OCI-LY7 (cell line): Measurements from ENCODE around the gene WNK2. TPM values are rescaled to one million over a fixed set of nuclear protein-coding genes. Genes with fewer than 3 reads are reported as not detected.

ENCODE experiments used
- BruUV-seq: library from RNA; stranded (reverse); fragments of 400-500 nt; replicated peaks from 2 replicates; lab custom pipeline; 2021; lab: Mats Ljungman, UMichigan
- CTCF ChIA-PET: fragments of 300-600 bp; sonication (Branson Sonifier 250); formaldehyde crosslinking; loops from one replicate; lab custom pipeline; 2022; ENCODE audit warnings: antibody characterized with exemption; ENCODE audit not compliant: unreplicated experiment; lab: Charles Lee
- POLR2A ChIA-PET: fragments of 300-600 bp; sonication (Branson Sonifier 250); formaldehyde crosslinking; loops from one replicate; lab custom pipeline; 2022; ENCODE audit warnings: antibody characterized with exemption; lab: Charles Lee
- DNase-seq: peaks from one replicate; pipeline ENCODE4 v3.0.0-alpha.2; 2015; ENCODE audit warnings: low spot score
- H2AFZ ChIP-seq: fragments of 200-600 bp; sonication (generic), shearing (Covaris generic); 2 replicates; pipeline ENCODE4 v1.6.1; 2014; ENCODE audit warnings: mild to moderate bottlenecking, antibody characterized with exemption, low read length, moderate library complexity
- H3K27ac ChIP-seq: fragments of 200-600 bp; sonication (generic); 2 replicates; pipeline ENCODE4 v1.5.1; 2014; ENCODE audit warnings: mixed run types, low read depth, mild to moderate bottlenecking, moderate library complexity, low read length, inconsistent platforms; ENCODE audit not compliant: poor library complexity, severe bottlenecking
- H3K36me3 ChIP-seq: fragments of 200-600 bp; sonication (generic); 2 replicates; pipeline ENCODE4 v1.6.1; 2014; ENCODE audit warnings: mild to moderate bottlenecking, antibody characterized with exemption, low read length, moderate library complexity, mixed read lengths; ENCODE audit not compliant: insufficient read depth
- H3K4me1 ChIP-seq: fragments of 200-600 bp; sonication (generic); 2 replicates; pipeline ENCODE4 v1.5.1; 2014; ENCODE audit warnings: mild to moderate bottlenecking, low read length; ENCODE audit not compliant: insufficient read depth, poor library complexity, severe bottlenecking
- H3K4me2 ChIP-seq: fragments of 200-600 bp; sonication (generic); 2 replicates; pipeline ENCODE4 v1.6.1; 2014; ENCODE audit warnings: mild to moderate bottlenecking, low read length
- H3K4me3 ChIP-seq: fragments of 200-600 bp; sonication (generic); 2 replicates; pipeline ENCODE4 v1.5.1; 2014; ENCODE audit warnings: mild to moderate bottlenecking, low read depth, low read length; ENCODE audit not compliant: poor library complexity, severe bottlenecking
- H3K79me2 ChIP-seq: fragments of 200-600 bp; sonication (generic); 2 replicates; pipeline ENCODE4 v1.6.1; 2016; ENCODE audit warnings: low read depth, mild to moderate bottlenecking, low read length, moderate library complexity, mixed read lengths; ENCODE audit not compliant: insufficient read depth
- H3K9me2 ChIP-seq: fragments of 200-600 bp; sonication (generic); 2 replicates; pipeline ENCODE4 v1.6.1; 2016; ENCODE audit warnings: mild to moderate bottlenecking, low read length, mixed read lengths; ENCODE audit not compliant: insufficient read depth
- H3K9me3 ChIP-seq: fragments of 200-600 bp; sonication (generic); 2 replicates; pipeline ENCODE4 v1.6.1; 2014; ENCODE audit warnings: mild to moderate bottlenecking, mixed run types, low read length, mixed read lengths
- H4K20me1 ChIP-seq: fragments of 200-600 bp; sonication (generic); 2 replicates; pipeline ENCODE4 v1.6.1; 2014; ENCODE audit warnings: mild to moderate bottlenecking, antibody characterized with exemption, low read length, moderate library complexity, mixed read lengths; ENCODE audit not compliant: insufficient read depth
- CTCF ChIP-seq: fragments of 200-600 bp; sonication (generic); conservative IDR thresholded peaks from 2 replicates; pipeline ENCODE4 v1.5.1; 2014; ENCODE audit warnings: mild to moderate bottlenecking, antibody characterized with exemption, low read length, moderate library complexity, mixed read lengths
- EZH2phosphoT487 ChIP-seq: fragments of 200-600 bp; sonication (generic); IDR thresholded peaks from 2 replicates; pipeline ENCODE4 v1.6.1; 2018; ENCODE audit warnings: low read depth, borderline replicate concordance, mild to moderate bottlenecking, mixed run types, antibody characterized with exemption, low read length, moderate library complexity, mixed read lengths
- intact Hi-C: fragments of 100-400 bp; cut with micrococcal nuclease; formaldehyde crosslinking; loops from one replicate; pipeline ENCODE4 v1.10.0; 2022; ENCODE audit not compliant: unreplicated experiment
- total RNA-seq, 2 experiments: library from RNA; depleted of rRNA in 1 of 2; stranded (reverse); fragments of >200 nt in 1 of 2; shearing (Covaris generic) in 1 of 2; gene quantifications; 2 replicates each; pipeline ENCODE4 v1.2.3, GENCODE V29; 2014 to 2022

WNK2 gene
- total RNA-seq, 2 experiments from 2014 or later: 142 to 194 TPM

- Histone ChIP-seq H3K9me3 (no peaks in the 10 kb centered on the region), H2AFZ (no peak overlapping the region), H3K4me1 (peaks cover 38% of the 10 kb centered on the region), H3K79me2 (no peaks in the 10 kb centered on the region), H3K9me2 (no peaks in the 10 kb centered on the region), H3K27ac (no peak overlapping the region), H4K20me1 (no peaks in the 10 kb centered on the region), H3K36me3 (peaks cover 8% of the 10 kb centered on the region; the same call in 1 of the 2 replicates), H3K4me2 (no peak overlapping the region), H3K4me3 (no peak overlapping the region)
- CTCF ChIA-PET: interaction anchor here (1.0 kb wide), 1 partner anchor 44 kb away, joined by 5 read pairs; no protein-coding TSS in a partner anchor
- no TSS peak for BruUV-seq
- intact Hi-C loops: no loop called here
- DNase-seq: no peak
- POLR2A ChIA-PET: interaction anchor here (0.5 to 0.6 kb wide), 2 partner anchors 43 to 421 kb away, joined by 3 read pairs; no protein-coding TSS in a partner anchor
- no peak for TF ChIP-seq CTCF
Measured at GRCh38 chr9:93305497-93306020, 121.6 kb downstream of the WNK2 start.

DNA sequence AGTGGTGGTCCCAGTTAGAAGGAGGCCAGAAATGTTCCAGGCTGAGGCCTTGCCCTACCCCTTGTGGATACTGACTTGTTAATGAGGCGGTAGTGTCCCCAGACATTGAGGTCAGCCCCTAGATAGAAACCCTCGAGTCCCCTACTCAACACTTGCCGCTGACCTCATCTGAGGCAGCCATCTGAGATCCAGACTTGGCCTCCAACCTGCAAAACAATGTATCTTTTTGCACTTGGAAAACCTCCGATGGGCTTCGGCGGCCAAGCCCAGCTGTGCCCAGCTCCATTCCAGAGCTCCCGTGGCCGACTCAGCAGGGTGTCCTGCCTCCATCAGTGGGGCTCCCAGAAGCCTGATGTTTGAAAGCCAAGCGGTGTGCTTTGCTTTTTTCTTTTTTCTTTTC is 122.1 kb downstream of the WNK2 start:
- Histone ChIP-seq H3K9me2 (no peaks in the 10 kb centered on the region), H4K20me1 (no peaks in the 10 kb centered on the region), H3K9me3 (no peaks in the 10 kb centered on the region), H3K27ac (no peak overlapping the region), H2AFZ (no peak overlapping the region), H3K4me1 (peaks cover 32% of the 10 kb centered on the region), H3K36me3 (peaks cover 4% of the 10 kb centered on the region), H3K79me2 (no peaks in the 10 kb centered on the region), H3K4me2 (no peak overlapping the region), H3K4me3 (no peak overlapping the region)
- POLR2A ChIA-PET: interaction anchor here (0.5 kb wide), 1 partner anchor 421 kb away, joined by 3 read pairs; no protein-coding TSS in a partner anchor
- intact Hi-C loops: no loop called here
- BruUV-seq: no TSS peak
- CTCF ChIA-PET: no interaction called here
- TF ChIP-seq EZH2phosphoT487: no peak
- no peak for DNase-seq

DNA sequence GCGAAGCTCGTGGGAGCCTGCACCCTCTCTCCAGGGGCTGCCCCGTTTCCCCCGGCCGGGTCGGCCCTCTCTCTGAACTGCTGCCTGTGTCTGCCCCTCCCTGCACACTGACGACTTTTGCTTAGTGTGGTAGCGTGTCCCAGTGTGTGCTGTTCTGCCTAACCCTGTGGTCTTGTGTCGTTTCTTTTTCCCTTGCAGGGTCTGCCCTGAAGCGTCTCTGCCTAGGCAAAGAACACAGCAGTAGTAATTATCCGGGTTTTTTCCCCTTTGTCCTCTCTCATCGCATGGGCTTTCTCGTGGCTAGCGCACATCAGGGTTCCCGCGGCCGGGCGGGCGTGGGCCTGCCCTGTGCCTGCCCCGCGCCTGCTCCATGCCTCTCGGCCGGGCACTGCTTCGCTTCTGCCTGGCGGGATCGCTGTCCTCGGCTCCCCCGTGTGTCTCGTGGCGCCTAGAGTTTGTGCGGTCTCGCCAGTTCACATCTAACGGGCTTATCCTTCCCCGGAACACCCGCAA is 122.7 kb downstream of the WNK2 start:
- Histone ChIP-seq H3K36me3 (peaks cover 6% of the 10 kb centered on the region), H2AFZ (no peak overlapping the region), H4K20me1 (no peaks in the 10 kb centered on the region), H3K4me3 (no peak overlapping the region), H3K27ac (no peak overlapping the region), H3K4me1 (peaks cover 27% of the 10 kb centered on the region), H3K9me2 (no peaks in the 10 kb centered on the region), H3K4me2 (no peak overlapping the region), H3K9me3 (no peaks in the 10 kb centered on the region), H3K79me2 (no peaks in the 10 kb centered on the region)
- no peak for TF ChIP-seq CTCF
- TF ChIP-seq EZH2phosphoT487: no peak
- POLR2A ChIA-PET: no interaction called here
- no TSS peak for BruUV-seq
- DNase-seq: no peak
- intact Hi-C loops: no loop called here
- CTCF ChIA-PET: no interaction called here
